Fibroblast of skin of left biceps (primary cell): ENCODE results near the gene LTBR.

Experiments used
- DNase-seq, 2 experiments: peaks; one replicate each; pipeline ENCODE4 v3.0.0-alpha.2; 2013; ENCODE audit warnings: low read depth in 2 of 2

The LTBR gene

DNA sequence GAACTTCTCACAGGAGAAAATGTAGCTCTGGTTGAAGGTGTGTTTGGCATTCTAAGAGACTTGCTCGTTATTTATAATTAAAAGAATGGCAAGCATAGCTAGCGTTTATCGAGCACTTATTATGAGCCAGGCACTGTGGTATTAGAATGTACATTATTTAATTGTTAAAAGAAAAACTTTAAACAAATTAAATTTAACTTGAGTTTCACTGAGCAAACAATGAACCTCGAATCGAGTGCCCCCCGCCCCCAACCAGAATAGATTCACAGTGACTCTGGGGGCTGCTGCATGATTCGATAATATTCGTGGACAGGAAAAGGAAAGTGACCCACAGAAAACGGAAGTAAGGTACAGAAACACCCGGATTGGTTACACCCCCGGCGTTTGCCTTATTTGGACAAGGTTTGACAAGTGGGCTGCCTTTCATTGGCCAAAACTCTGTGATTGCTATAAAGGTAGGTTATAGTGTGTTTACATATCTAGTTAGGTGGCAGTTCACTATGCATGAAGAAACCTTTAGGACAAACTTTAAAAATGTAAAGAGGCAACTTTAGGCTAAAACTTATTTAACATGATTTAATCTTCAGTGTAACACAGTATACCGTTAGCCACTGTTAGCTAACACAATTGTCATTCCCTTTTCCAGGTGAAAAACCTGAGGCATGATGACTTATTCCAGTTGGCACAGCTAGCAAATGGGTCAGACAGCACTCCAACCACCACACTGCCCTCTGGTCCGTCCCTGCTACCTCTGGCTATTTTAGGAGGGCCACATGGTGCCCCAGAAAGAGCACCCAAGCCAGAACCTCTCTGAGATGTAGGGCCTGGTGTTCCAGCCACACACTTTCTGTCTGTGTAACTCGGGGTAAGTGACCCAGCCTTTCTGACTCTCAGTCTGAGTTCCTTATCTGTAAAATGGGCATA lies 15.7 kb upstream of the LTBR start:
- DNase-seq: no peak

DNA sequence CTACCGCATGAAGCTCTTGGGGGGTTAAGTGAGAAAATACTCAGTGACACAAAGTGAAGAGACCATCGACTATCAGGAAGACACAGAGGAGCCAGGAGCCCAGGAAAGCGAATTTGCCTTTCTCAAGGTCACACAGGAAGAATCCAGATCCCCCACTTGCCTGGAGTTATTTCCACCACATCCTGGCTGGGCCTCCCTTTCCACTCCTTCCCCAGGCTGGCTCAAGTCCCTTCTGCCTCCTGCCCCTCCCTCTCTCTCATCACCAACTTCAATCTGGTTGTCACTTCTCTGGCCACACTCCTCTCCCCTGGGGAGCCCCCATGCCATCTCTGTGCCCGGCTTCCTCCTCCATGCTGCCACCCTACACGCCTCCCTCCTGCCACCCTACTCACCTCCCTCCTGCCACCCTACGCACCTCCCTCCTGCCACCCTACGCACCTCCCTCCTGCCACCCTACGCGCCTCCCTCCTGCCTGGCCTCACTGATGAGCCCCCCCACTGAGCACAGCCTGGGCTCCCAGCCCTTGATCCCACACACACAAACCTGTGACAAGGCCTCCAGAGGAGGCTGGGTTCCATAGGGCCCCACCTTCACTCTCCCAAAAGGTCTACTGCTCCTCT lies 14.9 kb upstream of the LTBR start:
- no peak for DNase-seq

DNA sequence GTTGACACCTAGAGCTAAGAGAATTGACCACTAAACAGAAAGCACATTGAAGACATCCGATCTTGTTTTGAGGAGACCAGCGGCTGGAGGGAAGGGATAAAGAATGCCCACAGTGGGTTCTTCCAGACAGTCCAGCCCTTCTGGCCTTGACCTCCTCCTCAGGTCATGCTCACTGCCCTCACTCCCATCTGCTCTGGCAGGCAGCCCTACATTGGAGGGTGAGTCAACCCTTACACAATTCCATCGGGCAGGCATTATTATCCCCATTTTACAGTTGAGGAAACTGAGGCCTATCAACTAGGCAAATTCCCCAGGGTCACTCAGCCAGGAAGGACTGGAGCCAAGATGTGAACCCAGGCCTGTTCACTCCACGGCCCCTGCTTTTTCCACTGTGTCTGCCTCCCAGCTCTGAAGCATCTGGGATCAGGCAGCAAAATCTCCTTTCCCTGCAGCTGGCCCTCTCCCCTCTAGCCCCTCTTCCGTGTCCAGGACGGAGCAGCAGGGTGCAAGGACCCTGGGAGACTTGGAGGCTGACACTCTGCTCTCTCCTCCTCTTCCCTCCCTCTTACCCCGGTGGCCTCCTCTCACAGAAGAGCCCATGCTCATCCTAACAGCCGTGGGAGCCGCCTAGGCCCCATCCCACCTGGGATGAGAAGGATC lies 13.9 kb upstream of the LTBR start:
- no peak for DNase-seq

DNA sequence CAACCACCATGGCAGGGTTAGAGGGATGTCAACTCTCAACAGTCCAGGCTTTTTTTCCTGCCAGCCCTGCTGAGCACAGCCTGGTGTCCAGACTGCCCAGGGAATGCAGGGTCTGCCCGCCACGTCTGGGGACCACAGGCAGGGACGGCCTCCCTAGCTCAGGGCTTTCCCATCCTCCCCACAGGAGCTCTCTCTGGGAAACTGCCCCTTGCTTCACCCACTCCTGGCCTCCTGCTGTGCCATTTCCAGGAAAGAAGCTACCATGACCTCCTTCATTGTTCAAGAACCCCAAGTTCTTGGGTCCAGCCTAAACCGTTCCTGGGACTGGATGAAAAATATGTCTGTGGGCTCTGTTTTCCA lies 13.4 kb upstream of the LTBR start:
- no peak for DNase-seq

DNA sequence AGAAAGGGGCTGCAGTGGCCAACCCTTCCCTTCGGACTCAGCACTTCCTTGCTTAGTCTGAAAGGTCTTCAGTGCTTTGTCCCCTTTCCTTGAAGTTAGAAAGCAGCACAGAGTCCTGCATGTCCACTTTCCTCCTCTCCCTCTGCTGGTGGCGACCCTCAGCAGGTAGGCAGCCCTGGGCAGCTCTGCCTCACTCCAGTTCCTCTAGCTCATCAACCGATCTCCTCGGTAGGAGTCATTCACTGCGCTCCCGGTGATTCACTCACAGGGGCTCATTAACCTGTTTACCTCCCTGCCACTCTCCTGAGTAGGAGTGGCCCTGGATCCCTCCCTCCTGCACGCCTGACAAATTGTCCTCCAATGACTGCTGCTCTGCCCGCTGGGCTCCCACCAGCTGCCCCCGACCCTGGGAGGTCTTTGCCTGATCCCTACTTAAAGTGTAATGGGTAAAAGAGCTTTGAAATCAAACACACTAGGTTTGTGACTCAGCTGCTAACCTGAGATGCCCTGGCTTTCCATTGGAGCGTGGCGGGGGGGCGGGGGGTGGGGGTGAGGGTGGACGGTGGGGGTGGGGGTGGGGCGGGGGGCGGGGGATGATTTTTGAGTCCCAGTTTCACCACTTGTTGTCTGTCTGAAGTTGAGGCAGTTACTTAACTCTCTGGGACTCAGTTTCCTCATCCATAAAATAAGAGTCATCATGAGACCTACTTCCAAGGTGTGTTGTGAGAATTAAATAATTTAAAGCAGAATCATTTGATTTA lies 12.8 kb upstream of the LTBR start:
- DNase-seq: no peak

DNA sequence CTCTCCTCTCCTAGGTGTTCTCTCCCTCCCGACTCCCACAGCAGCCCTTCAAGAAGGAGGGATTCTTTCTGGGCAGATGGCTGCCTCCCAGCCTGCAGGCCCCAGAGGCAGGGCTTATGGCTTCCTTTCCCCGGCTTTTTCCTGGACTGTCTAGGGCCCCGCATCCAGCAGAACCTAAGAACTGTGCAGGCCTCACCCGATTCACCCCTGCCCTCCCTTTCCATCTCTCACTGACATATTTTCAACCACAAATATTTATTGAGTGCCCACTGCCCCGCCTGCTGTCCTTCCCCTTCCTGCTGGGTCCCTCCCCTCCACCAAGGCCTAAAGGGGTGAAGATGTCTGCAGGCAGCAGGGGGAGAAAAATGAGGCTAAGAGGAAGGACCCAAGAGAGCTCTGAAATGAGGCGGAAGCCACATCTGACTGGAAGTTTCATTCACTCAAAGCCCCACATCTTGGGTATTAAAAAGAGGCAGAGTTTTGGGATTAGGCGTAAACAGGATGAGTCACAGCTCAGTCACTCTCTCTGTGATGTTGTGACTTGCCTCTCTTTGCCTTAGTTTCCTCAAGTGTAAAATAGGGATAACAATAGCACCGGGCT lies 11.5 kb upstream of the LTBR start:
- peak; percentile 75 to 76 for DNase-seq

DNA sequence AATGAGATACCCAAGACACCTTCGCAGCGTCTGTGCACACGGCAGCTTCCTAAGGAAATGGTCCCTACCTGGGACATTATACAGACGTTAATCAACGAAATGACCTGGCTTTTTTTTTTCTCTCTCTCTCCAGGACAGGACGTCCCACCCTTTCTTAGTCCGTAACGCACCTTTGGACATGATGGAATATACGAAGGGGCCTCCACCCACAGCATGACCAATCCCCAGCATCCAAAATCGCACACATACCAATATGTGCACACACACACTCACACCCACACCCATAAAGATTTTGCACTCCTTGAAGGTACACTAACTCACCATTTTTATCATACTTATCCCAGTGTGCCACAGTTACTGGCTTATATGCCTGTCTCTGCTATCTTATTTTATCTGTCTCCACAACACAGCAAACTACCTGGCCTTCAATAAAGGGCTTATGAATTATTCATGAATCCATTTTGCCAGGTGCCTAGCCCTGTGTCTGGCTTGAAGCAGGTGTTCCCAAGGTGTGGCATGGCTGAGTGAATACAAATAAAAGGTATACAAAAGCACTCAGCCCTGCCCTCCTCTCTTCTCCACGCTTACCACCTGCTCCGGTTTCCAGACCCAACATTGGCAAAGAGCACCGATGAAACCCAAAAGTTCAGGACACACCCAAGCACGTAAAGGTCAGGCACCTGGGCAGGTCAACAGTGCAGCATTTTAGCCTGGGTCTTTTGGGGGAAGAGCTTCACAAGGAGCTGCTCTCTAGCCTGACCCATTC lies 10.8 kb upstream of the LTBR start:
- DNase-seq: no peak

DNA sequence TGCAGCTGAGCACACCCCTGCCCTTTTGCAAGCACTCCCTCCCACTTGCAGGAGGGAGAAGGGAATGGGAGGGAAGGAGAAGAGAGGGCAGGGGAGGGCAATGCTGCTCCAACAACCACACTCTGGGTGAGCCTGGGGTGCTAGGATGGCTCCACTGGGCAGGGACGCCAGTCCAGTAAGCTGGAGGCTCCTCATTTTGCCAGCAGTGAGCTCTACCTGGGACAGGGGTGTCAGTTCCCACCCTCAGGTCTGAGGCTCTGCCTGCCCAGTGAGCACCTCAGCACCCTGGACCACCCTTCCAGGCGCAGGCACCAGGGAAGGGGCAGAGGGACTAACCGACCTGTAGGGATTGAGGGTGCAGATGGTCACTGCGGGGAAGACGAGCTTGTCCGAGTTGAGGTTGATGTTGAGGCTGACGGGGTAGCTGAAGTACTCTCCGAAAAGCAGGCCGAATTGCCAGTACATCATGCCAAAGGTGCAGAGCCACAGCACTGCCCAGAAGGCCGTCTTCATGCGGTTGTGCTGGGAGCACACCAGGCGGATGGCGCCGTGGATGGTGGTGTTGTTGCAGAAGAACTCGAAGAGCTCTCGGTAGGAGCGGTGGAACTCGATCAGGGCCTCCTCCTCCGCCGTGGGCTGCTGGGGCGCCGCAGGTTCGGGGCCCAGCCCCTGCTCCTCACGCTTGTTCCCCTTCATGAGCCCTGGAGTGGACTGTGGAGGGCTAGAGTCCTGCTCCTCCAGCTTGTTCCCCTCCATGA lies 9.8 kb upstream of the LTBR start:
- no peak for DNase-seq

DNA sequence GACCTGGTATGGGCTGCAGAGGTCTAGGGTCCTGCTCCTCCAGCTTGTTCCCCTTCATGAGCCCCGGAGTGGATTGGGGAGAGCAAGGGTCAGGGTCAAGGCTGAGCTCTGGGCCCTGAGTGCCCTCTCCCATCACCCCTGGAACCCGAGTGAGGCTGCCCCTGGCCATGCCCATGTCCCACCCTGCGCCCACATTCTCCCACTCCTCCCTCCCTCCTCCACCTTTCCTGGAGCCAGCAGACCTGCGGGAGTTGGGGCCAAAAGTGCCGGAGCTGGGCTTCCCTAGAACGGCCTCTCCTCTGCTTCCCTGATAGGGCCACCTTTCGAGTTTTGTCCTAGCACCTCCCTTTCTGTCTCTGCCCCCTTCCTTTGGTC lies 9.2 kb upstream of the LTBR start:
- DNase-seq: no peak

DNA sequence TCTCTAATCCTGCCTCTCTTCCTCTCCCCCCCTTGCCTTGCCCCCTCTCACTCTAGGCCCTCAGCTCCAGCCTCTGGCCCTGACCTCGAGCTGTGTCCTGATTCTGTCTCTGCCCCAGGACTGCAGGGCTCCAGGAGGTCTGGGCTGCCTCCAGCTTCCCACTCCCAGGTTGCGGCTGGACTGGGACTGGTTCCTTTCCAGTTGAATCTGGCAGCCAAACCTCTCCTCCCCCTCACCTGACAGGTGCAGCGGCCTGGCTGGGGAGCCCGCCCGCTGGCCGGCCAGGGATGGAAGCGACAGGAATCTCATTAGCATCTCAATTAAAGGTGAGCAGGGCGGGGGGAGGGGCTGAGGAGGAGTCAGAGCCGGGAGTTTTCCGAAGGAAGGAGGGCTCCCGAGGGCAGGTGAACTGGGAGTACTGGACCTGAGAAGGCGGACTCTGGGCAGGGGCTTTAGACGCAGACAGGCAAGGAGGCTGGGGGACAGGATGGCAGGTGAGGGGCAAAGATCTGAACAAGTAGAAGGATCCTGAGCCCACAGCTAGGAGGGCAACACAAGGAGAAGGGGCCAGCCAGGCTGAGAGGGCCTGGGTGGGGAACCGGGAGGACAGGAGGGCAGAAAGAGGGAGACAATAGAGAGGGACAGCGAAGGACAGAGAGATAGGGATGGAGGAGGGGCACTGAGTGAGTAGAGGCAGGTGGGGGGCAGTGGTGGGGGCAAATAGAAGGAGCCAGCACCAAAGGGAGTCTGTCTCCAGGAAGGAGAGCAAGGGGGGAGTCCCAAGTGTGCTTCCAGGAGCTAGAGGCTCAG lies 8.5 kb upstream of the LTBR start, which contains the start of gene SCNN1A:
SCNN1A (minus strand) TSS at position 295 of the 810 bp plus-strand sequence. CDS start 780 bp downstream, outside the sequence.
- no peak for DNase-seq

DNA sequence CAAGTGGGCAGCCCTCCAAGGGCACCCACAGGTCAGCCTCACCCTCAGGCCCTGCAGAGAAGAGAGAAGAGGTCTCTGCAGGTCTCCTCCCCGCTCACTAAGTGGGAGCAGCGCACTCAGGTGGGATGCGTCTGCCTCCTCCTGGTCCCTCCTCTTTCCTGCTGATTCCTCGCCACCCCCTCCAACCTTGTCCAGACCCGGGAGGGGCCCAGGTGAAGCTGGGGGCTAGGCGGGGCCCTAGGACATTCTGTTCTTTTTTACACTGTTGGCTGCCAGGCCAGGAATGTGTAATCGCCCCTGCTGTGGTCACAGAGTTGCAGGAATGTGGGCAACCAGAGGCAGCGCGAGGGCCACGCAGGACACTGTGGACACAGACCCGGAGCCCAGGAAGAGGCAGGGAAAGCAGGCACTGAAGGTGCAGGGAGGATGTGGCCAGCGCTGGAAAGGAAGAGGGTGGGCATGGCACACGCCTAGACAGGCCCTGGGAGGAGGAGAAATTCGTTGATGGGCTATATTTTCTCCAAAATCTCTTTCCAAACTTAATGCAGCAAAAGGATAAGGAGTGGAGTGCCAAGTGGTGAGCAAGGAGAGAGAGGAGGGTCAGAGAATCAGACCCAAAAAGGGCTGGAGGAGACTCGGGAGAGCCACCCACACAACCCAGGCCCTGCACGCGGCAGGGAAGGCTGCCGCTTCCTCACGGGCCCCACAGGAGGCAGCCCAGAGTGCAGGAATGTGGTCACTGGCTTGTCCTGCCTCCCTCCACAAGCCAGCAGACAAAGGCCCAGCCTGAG lies 7.7 kb upstream of the LTBR start:
- DNase-seq: no peak

DNA sequence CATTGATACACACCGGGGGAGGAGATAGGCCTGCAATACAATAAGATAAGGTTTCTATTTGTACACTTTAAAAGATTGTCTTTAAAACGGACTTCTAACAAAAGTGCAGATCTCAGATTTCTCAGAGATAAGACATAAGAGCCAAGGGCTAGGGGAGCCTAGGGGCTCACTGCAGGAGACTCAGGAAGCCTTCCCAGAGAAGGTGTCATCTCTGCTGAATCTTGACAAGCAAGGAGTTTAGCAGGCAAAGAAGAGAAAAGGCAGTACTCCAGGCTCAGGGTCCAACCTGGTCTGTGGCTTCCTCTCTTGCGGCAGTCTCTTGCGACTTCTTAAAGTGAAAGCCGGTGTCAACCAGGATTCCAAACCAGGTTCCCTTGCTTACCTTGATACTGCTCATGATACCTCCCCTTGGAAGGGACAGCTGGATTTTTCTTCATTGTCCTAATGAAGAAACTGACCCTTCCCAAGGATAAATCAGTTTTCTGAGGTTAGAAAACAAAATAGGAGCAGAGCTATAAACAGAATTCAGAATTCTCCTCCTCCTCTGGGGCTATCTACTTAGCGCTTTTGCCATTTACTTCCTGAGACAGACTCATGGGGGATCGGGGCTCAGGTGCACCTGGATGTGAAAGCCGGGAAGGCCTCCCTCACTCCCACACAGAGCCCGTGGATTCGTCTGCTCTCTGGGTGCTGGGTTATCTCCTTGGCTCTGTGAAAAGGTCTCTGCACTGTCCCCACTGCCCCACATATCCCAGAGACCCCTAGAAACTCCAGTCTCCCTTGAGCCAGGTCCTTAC lies 6.9 kb upstream of the LTBR start:
- no peak for DNase-seq

DNA sequence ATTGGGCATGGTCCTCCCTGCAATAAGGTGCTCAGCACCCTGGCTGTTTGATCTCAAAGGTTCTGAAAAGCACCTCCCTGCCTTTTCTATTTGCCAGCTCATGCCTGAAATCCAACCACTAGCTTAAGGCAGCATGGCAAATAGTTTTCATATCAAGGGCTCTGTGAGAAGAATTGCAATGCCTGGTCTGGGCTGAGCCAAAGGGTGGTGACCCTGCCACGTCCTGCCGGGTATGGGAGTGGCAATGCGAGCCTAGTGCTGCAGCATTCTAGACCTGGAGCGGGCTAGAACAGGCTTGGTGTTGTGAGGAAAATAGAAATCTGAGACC lies 6.3 kb upstream of the LTBR start:
- no peak for DNase-seq

DNA sequence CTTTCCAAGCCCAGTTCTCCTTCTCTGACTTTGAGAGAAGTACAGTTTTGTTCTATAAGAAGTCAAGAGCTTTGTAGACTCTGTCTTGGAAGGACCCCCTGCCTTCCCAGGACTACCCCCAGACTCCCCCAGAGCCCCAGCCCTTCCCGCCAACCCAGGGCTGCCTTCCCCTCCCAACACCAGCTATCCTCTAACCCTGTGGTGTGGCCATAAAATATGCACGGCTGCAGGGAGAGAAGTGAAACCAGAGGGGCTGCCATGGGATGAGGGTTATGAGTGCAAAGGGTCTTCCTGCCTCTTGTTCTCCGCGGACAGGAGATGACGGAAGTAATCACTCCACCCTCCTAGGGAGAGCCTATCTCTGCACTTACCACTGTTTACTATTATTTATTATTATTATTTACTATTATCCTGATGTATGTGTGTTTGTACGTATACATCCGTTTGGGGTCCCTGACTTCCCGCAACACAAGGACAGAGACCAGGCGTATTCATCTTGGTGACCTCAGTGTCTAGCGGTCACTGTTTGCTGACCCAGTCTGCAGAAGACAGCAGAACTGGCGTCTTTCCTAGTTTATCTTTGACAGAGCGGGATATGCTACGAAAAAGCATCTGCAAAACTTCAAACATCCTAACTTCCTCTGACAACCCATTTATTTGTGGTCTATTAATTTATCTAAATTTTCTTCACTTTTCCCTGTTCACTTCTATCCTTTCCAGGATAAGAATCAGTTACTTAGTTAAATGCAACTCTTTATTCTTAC lies 5.1 kb upstream of the LTBR start:
- DNase-seq: no peak

DNA sequence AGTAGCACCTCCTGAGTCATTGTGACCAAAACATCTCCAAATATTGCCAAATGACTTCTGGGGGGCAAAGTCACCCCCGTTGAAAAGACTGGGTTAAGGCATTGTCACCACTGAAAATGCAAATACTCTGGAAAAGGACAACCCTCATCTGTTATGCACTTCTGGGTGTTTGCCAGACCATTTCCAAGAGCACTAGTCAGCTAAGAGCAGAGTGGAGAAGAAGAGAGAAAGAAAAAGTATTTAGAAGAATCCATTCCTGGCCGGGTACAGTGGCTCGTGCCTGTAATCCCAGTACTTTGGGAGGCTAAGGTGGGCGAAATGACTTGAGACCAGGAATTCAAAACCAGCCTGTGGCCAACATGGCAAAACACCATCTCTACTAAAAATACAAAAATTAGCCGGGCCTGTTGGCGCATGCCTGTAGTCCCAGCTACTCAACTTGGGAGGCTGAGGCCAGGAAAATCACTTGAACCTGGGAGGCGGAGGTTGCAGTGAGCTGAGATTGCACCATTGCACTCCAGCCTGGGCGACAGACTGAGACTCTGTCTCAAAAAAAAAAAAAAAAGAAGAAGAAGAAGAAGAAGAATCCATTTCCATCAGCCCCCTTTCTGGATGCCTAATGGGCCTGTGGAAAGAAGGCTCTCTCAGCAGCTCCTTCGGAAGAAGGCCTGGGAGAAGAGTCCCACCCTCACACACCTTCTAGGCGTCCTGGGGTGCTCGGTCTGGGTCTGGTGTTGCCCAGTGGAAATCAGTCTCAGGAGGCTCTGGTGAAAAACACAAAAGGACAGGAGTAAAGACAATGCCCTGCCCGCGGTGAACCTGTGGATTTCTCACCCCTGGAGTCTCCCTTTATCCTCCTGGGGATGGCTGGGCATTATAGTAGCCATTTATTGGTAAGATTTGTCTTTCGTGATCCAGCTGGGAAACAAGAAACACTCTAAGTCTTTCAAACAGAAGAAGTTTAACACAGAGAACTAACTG lies 3.5 kb upstream of the LTBR start:
- DNase-seq: no peak

DNA sequence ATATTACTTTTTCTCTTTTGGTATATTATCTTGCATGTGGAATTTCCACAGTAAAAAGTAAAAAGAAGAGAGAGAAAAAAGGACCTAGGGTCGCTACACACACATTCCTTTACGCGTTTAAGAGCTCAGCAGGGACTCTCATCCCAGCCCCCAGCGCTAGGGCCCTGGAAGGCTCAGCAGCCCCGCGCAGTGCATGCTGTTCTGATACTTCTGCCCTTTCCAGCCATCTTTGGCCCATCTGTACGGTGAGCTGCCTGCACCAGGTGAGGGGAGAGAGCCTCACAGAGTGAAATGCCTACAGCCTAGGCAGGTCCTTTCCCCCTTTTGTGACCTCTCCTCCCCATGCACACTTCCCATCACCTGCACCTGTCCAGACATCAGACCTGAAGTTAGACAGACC lies 1.6 kb upstream of the LTBR start:
- no peak for DNase-seq
